ENCODE data around the gene HGD.
"Not testable (repeated sequence)": the region's sequence is repeated elsewhere in the genome, so short reads cannot be mapped to it uniquely, and the experiment has no call there.

The HGD gene

DNA sequence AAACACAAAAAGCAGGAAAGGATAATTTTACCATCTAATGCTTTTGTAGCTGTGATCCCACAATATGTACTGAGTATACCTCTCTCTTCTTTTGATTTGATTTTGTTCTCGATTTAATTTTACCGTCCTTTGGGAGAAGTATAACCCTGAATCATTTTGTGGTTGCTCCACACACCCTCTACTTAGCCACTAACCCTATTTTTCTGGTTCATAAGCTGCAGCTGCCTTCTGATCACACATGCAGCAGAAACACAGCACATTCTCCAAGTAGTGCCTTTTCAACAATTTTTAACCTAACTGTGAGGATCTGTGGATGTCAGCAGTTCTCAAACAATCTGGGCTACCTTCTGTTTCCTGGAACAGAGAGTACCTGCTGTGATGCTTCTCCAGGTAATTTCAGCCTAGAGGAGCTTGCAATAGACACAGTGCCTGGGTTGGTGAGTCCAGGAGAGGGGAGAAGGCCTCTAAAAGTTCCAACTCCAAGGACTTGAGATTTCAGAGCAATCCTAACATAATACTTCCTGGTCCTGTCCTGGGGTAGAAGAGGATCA, 40.3 kb downstream of the HGD start:
- no peak overlapping the region for H3K4me3 ChIP-seq (replicated peaks; ENCODE audit: low read depth, low read length)
- no peak for TF ChIP-seq CTCF (IDR thresholded peaks at IDR 0.05; ENCODE audit: low read depth, low read length, missing control alignments)
- no peak for DNase-seq (ENCODE audit: extremely low read depth, low read depth)

- H3K4me3 ChIP-seq (replicated peaks; ENCODE audit: low read depth, low read length) = no peak overlapping the region
- no peak for DNase-seq (ENCODE audit: extremely low read depth, low read depth)
- no peak for TF ChIP-seq CTCF (IDR thresholded peaks at IDR 0.05; ENCODE audit: low read depth, low read length, missing control alignments)
These were observed 41.8 kb downstream of the HGD start for GRCh38 chr3:120640231-120640630.

DNA sequence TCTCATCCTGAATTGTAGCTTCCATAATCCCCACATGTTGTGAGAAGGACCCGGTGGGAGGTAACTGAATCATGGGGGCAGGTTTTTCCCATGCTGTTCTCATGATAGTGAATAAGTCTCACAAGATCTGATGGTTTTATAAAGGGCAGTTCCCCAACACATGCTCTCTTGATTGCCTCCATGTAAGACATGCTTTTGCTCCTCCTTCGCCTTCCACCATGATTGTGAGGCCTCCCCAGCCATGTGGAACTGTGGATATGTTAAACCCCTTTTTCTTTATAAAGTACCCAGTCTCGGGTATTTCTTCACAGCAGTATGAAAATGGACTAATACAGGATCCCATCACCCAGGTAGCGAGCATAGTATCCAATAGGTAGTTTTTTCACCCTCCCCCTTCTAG, 43.2 kb downstream of the HGD start:
- DNase-seq (ENCODE audit: extremely low read depth, low read depth); H3K4me3 ChIP-seq (replicated peaks; ENCODE audit: low read depth, low read length): not testable (repeated sequence)

- peak; percentile 49 for DNase-seq (ENCODE audit: extremely low read depth, low read depth)
- H3K4me3 ChIP-seq (replicated peaks; ENCODE audit: low read depth, low read length) = no peak overlapping the region
- TF ChIP-seq CTCF (IDR thresholded peaks at IDR 0.05; ENCODE audit: low read depth, low read length, missing control alignments) = no peak
These were observed 44.0 kb downstream of the HGD start for GRCh38 chr3:120637851-120638559.

DNA sequence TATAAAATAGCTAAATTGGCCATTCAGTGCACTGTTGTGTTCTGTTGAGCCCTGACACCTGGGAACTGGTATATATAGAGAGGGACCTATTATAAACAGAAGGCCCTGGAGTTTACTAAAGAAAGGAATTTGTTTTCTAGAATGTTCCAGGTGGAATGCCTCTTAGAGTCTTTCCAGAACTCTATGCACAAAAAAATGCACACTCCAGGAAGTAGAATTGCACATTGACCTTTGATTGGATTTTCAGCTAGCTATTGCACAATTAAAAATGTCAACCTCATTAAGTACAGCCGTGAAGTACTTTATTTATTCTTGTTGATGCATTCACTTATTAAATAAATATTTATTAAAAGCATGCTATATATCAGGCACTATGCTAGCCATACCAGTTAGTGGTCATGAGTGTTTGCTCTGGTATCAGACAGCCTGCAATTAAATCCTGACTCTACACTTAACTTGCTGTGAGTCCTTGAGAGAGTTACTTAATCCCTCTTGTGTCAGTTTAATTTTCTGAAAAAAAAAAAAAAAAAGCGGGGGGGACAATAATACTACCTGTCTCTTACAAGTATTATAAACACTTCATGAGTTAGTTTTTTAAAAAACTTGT, 45.1 kb downstream of the HGD start:
- no peak for DNase-seq (ENCODE audit: extremely low read depth, low read depth)
- TF ChIP-seq CTCF (IDR thresholded peaks at IDR 0.05; ENCODE audit: low read depth, low read length, missing control alignments) = no peak
- H3K4me3 ChIP-seq (replicated peaks; ENCODE audit: low read depth, low read length) = no peak overlapping the region

DNA sequence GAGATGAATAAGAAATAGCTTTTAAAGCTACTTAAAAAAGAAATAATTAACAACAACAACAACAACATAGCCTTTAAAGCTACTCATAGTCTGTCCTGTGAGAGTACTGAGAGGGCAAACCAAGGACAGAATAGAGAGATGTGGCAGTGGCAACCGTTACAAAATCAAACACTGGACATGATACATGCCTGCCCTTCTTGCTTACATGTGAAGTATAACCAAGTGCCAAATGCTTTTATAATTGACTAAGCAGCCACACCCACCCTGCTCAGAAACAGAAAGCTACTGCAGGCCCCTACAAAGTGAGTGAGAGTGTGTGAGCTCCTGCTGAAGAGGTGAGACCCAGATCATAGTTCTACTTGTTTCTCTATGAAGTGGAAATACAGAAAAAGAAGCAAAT, 47.5 kb downstream of the HGD start:
- TF ChIP-seq CTCF (IDR thresholded peaks at IDR 0.05; ENCODE audit: low read depth, low read length, missing control alignments) = no peak
- no peak for DNase-seq (ENCODE audit: extremely low read depth, low read depth)
- no peak overlapping the region for H3K4me3 ChIP-seq (replicated peaks; ENCODE audit: low read depth, low read length)

DNA sequence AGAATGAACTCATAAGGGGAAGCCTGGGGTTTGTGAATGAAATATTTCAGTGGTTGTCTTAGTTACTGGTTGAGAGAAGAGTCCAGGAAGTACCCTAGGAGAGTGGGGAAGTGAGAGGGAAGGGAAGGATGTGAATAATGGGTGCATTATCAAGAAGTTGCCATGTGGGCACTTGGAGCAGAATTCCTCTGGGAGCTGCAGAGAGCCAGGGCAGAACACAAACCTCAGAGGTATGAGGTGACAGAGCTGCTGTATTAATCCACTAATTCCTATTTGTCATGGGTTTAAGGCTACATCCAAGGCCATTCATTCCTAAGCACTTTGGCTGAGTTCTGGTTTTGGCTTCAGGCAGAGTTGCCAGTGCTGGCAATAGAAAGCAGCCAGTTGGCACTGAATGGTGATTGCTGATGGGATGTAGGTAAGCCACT, 56.9 kb downstream of the HGD start:
- TF ChIP-seq CTCF (IDR thresholded peaks at IDR 0.05; ENCODE audit: low read depth, low read length, missing control alignments) = no peak
- no peak for DNase-seq (ENCODE audit: extremely low read depth, low read depth)
- no peak overlapping the region for H3K4me3 ChIP-seq (replicated peaks; ENCODE audit: low read depth, low read length)

Data from HFF-Myc (cell line).